Duodenal mucosa (tissue), 2 donors: ENCODE results near the gene TACC2.

Experiments
- H3K27ac ChIP-seq: one replicate; pipeline ENCODE4 v1.7.0; 2013; ENCODE audit warnings: low read depth, low read length
- H3K27me3 ChIP-seq, 2 donors: one replicate each; pipeline ENCODE4 v1.7.0; 2013; ENCODE audit warnings: low read length in 2 of 2, control low read depth in 1 of 2; ENCODE audit not compliant: insufficient read depth in 2 of 2, control insufficient read depth in 1 of 2
- H3K36me3 ChIP-seq, 2 donors: one replicate each; pipeline ENCODE4 v1.7.0; 2013; ENCODE audit warnings: low read length in 2 of 2, control low read depth in 1 of 2; ENCODE audit not compliant: insufficient read depth in 2 of 2, control insufficient read depth in 1 of 2
- H3K4me1 ChIP-seq, 2 donors: one replicate each; pipeline ENCODE4 v1.7.0; 2013; ENCODE audit warnings: low read length in 2 of 2, control low read depth in 1 of 2; ENCODE audit not compliant: insufficient read depth in 2 of 2, control insufficient read depth in 1 of 2
- H3K4me3 ChIP-seq, 2 donors: one replicate each; pipeline ENCODE4 v1.7.0; 2013; ENCODE audit warnings: low read length in 2 of 2, low read depth in 1 of 2
- H3K9ac ChIP-seq, 2 donors: one replicate each; pipeline ENCODE4 v1.7.0; 2013; ENCODE audit warnings: low read length in 2 of 2, low read depth in 1 of 2
- H3K9me3 ChIP-seq, 2 donors: one replicate each; pipeline ENCODE4 v1.7.0; 2013; ENCODE audit warnings: low read length in 2 of 2, control low read depth in 1 of 2; ENCODE audit not compliant: control insufficient read depth in 1 of 2

TACC2 gene

GRCh38 chr10:122185643-122186042, 196.7 kb downstream of the TACC2 start:
- H3K9me3 ChIP-seq, result no peaks in the 10 kb centered on the region
- no peak overlapping the region for H3K4me3 ChIP-seq
- H3K9ac ChIP-seq, result no peak overlapping the region
- H3K27me3 ChIP-seq, result no peaks in the 10 kb centered on the region
- H3K27ac ChIP-seq, result no peak overlapping the region
- no peaks in the 10 kb centered on the region for H3K36me3 ChIP-seq
- H3K4me1 ChIP-seq, result peaks cover 0 to 6% of the 10 kb centered on the region in 2 donors

- Histone ChIP-seq H3K9me3 (no peaks in the 10 kb centered on the region), H3K4me1 (peaks cover 0 to 6% of the 10 kb centered on the region in 2 donors), H3K4me3 (no peak overlapping the region), H3K36me3 (no peaks in the 10 kb centered on the region), H3K27ac (no peak overlapping the region), H3K27me3 (no peaks in the 10 kb centered on the region), H3K9ac (no peak overlapping the region)
Measured at GRCh38 chr10:122186816-122187810, 198.2 kb downstream of the TACC2 start.

GRCh38 chr10:122188706-122189105, 199.7 kb downstream of the TACC2 start:
- no peaks in the 10 kb centered on the region for H3K9me3 ChIP-seq
- no peaks in the 10 kb centered on the region for H3K36me3 ChIP-seq
- no peak overlapping the region for H3K9ac ChIP-seq
- no peak overlapping the region for H3K4me3 ChIP-seq
- H3K4me1 ChIP-seq, result no peaks in the 10 kb centered on the region
- no peaks in the 10 kb centered on the region for H3K27me3 ChIP-seq
- H3K27ac ChIP-seq, result no peak overlapping the region

GRCh38 chr10:122189185-122189584, 200.2 kb downstream of the TACC2 start:
- no peak overlapping the region for H3K4me3 ChIP-seq
- H3K27me3 ChIP-seq, result no peaks in the 10 kb centered on the region
- no peaks in the 10 kb centered on the region for H3K4me1 ChIP-seq
- no peak overlapping the region for H3K27ac ChIP-seq
- no peaks in the 10 kb centered on the region for H3K36me3 ChIP-seq
- no peak overlapping the region for H3K9ac ChIP-seq
- H3K9me3 ChIP-seq, result no peaks in the 10 kb centered on the region

GRCh38 chr10:122190176-122190943, 201.4 kb downstream of the TACC2 start:
- H3K27me3 ChIP-seq, result no peaks in the 10 kb centered on the region
- peaks cover under 1 to 6% of the 10 kb centered on the region in 2 donors for H3K36me3 ChIP-seq
- H3K9me3 ChIP-seq, result no peaks in the 10 kb centered on the region
- H3K4me3 ChIP-seq, result no peak overlapping the region
- H3K9ac ChIP-seq, result no peak overlapping the region
- H3K4me1 ChIP-seq, result no peaks in the 10 kb centered on the region
- no peak overlapping the region for H3K27ac ChIP-seq

GRCh38 chr10:122191936-122192541, 203.1 kb downstream of the TACC2 start:
- Histone ChIP-seq H3K9ac (no peak overlapping the region), H3K36me3 (peaks cover 5 to 16% of the 10 kb centered on the region in 2 donors), H3K27me3 (no peaks in the 10 kb centered on the region), H3K4me1 (no peaks in the 10 kb centered on the region), H3K27ac (no peak overlapping the region), H3K9me3 (no peaks in the 10 kb centered on the region), H3K4me3 (no peak overlapping the region)

- H3K36me3 ChIP-seq, result peaks cover 12 to 31% of the 10 kb centered on the region in 2 donors
- H3K9me3 ChIP-seq, result no peaks in the 10 kb centered on the region
- H3K4me3 ChIP-seq, result no peak overlapping the region
- no peaks in the 10 kb centered on the region for H3K27me3 ChIP-seq
- H3K27ac ChIP-seq, result no peak overlapping the region
- H3K9ac ChIP-seq, result no peak overlapping the region
- H3K4me1 ChIP-seq, result no peaks in the 10 kb centered on the region
Measured at GRCh38 chr10:122194251-122194650, 205.3 kb downstream of the TACC2 start.

GRCh38 chr10:122196218-122196617, 207.3 kb downstream of the TACC2 start:
- no peak overlapping the region for H3K9ac ChIP-seq
- H3K36me3 ChIP-seq, result peaks cover 13 to 48% of the 10 kb centered on the region in 2 donors
- no peak overlapping the region for H3K4me3 ChIP-seq
- H3K9me3 ChIP-seq, result no peaks in the 10 kb centered on the region
- no peak overlapping the region for H3K27ac ChIP-seq
- H3K4me1 ChIP-seq, result no peaks in the 10 kb centered on the region
- no peaks in the 10 kb centered on the region for H3K27me3 ChIP-seq

- Histone ChIP-seq H3K27me3 (no peaks in the 10 kb centered on the region), H3K4me1 (no peaks in the 10 kb centered on the region), H3K36me3 (peaks cover 18 to 54% of the 10 kb centered on the region in 2 donors), H3K27ac (no peak overlapping the region), H3K9me3 (no peaks in the 10 kb centered on the region), H3K4me3 (no peak overlapping the region), H3K9ac (no peak overlapping the region)
Measured at GRCh38 chr10:122197611-122198222, 208.8 kb downstream of the TACC2 start.
